Activated naive CD4-positive, alpha-beta T cell treated with anti-CD3 and anti-CD28 coated beads for 36 hours (primary cell): Measurements from ENCODE around the gene ZNF407. TPM values are rescaled to one million over a fixed set of nuclear protein-coding genes. Genes with fewer than 3 reads are reported as not detected.
"Not testable (repeated sequence)": the region's sequence is repeated elsewhere in the genome, so short reads cannot be mapped to it uniquely, and the experiment has no call there.

ENCODE experiments used
- CTCF ChIA-PET: fragments of 350-600 bp; sonication (Branson Sonifier 250); formaldehyde crosslinking; loops from one replicate; lab custom pipeline; 2021; ENCODE audit warnings: antibody characterized with exemption; lab: Charles Lee
- DNase-seq: peaks from one replicate; pipeline ENCODE4 v3.0.0-alpha.2; 2020
- H3K27ac Mint-ChIP-seq: one replicate; pipeline ENCODE4 v1.8.0; 2021; ENCODE audit warnings: mild to moderate bottlenecking, mixed read lengths
- H3K27me3 Mint-ChIP-seq: one replicate; pipeline ENCODE4 v1.8.0; 2021; ENCODE audit warnings: low read depth, mixed read lengths
- H3K36me3 Mint-ChIP-seq: one replicate; pipeline ENCODE4 v1.8.0; 2021; ENCODE audit warnings: low read depth, mixed read lengths
- H3K4me1 Mint-ChIP-seq: one replicate; pipeline ENCODE4 v1.8.0; 2021; ENCODE audit warnings: low read depth, mixed read lengths
- H3K4me3 Mint-ChIP-seq: one replicate; pipeline ENCODE4 v1.8.0; 2021; ENCODE audit warnings: mild to moderate bottlenecking, moderate library complexity, mixed read lengths
- H3K9me3 Mint-ChIP-seq: one replicate; pipeline ENCODE4 v1.8.0; 2021; ENCODE audit warnings: mixed read lengths
- intact Hi-C: fragments of 100-400 bp; cut with micrococcal nuclease; formaldehyde crosslinking; loops from one replicate; pipeline ENCODE4 v1.15.1; 2023
- total RNA-seq, 2 experiments: library from RNA; stranded (reverse); gene quantifications; one replicate each; pipeline ENCODE4 v1.2.3, GENCODE V29; 2021

The ZNF407 gene
- total RNA-seq, 2 experiments from 2014 or later: 9.8 to 9.9 TPM

- H3K36me3 Mint-ChIP-seq: peaks cover 17% of the 10 kb centered on the region
- intact Hi-C loops: loop anchor here (2.0 to 5.0 kb wide), 2 partner anchors 67 to 311 kb away; no protein-coding TSS in a partner anchor
- H3K27ac Mint-ChIP-seq: no peak overlapping the region
- DNase-seq: peak; percentile 12
- CTCF ChIA-PET: no interaction called here
- no peak overlapping the region for H3K4me3 Mint-ChIP-seq
- peaks cover 5% of the 10 kb centered on the region for H3K9me3 Mint-ChIP-seq
- no peaks in the 10 kb centered on the region for H3K27me3 Mint-ChIP-seq
- no peaks in the 10 kb centered on the region for H3K4me1 Mint-ChIP-seq
Observed at GRCh38 chr18:74963820-74964446, 366.3 kb downstream of the ZNF407 start.

- H3K4me3 Mint-ChIP-seq: no peak overlapping the region
- H3K4me1 Mint-ChIP-seq: no peaks in the 10 kb centered on the region
- CTCF ChIA-PET: no interaction called here
- peaks cover 5% of the 10 kb centered on the region for H3K9me3 Mint-ChIP-seq
- H3K27me3 Mint-ChIP-seq: no peaks in the 10 kb centered on the region
- H3K36me3 Mint-ChIP-seq: peaks cover 13% of the 10 kb centered on the region
- DNase-seq: no peak
- intact Hi-C loops: no loop called here
- no peak overlapping the region for H3K27ac Mint-ChIP-seq
Observed at GRCh38 chr18:74965682-74966081, 368.0 kb downstream of the ZNF407 start.

- no peak overlapping the region for H3K27ac Mint-ChIP-seq
- no peak for DNase-seq
- H3K27me3 Mint-ChIP-seq: no peaks in the 10 kb centered on the region
- CTCF ChIA-PET: no interaction called here
- intact Hi-C loops: no loop called here
- no peaks in the 10 kb centered on the region for H3K4me1 Mint-ChIP-seq
- peaks cover 11% of the 10 kb centered on the region for H3K36me3 Mint-ChIP-seq
- H3K9me3 Mint-ChIP-seq: peaks cover 5% of the 10 kb centered on the region
- H3K4me3 Mint-ChIP-seq: no peak overlapping the region
Observed at GRCh38 chr18:74967438-74967837, 369.8 kb downstream of the ZNF407 start.

GRCh38 chr18:74967979-74968378, 370.3 kb downstream of the ZNF407 start:
- intact Hi-C loops: no loop called here
- H3K4me1 Mint-ChIP-seq: no peaks in the 10 kb centered on the region
- H3K27me3 Mint-ChIP-seq: no peaks in the 10 kb centered on the region
- peaks cover 11% of the 10 kb centered on the region for H3K36me3 Mint-ChIP-seq
- H3K4me3 Mint-ChIP-seq: no peak overlapping the region
- no peak overlapping the region for H3K27ac Mint-ChIP-seq
- DNase-seq: no peak
- H3K9me3 Mint-ChIP-seq: peaks cover 5% of the 10 kb centered on the region
- CTCF ChIA-PET: no interaction called here

- DNase-seq, H3K36me3 Mint-ChIP-seq, CTCF ChIA-PET, H3K27me3 Mint-ChIP-seq, H3K27ac Mint-ChIP-seq, H3K4me3 Mint-ChIP-seq, H3K9me3 Mint-ChIP-seq, intact Hi-C loops, H3K4me1 Mint-ChIP-seq: not testable (repeated sequence)
Observed at GRCh38 chr18:74971358-74971757, 373.7 kb downstream of the ZNF407 start.

- H3K27ac Mint-ChIP-seq, H3K9me3 Mint-ChIP-seq, H3K36me3 Mint-ChIP-seq, H3K4me1 Mint-ChIP-seq, H3K27me3 Mint-ChIP-seq, DNase-seq, intact Hi-C loops, H3K4me3 Mint-ChIP-seq: not testable (repeated sequence)
- CTCF ChIA-PET: interaction anchor here (0.7 kb wide), 1 partner anchor 44 kb away, joined by 4 read pairs; no protein-coding TSS in a partner anchor
Observed at GRCh38 chr18:74971776-74972175, 374.1 kb downstream of the ZNF407 start.

GRCh38 chr18:74972354-74972753, 374.7 kb downstream of the ZNF407 start:
- no peak for DNase-seq
- intact Hi-C loops: no loop called here
- H3K9me3 Mint-ChIP-seq: no peaks in the 10 kb centered on the region
- H3K36me3 Mint-ChIP-seq: peaks cover 6% of the 10 kb centered on the region
- H3K27ac Mint-ChIP-seq: no peak overlapping the region
- CTCF ChIA-PET: interaction anchor here (0.7 kb wide), 1 partner anchor 45 kb away, joined by 4 read pairs; no protein-coding TSS in a partner anchor
- no peak overlapping the region for H3K4me3 Mint-ChIP-seq
- no peaks in the 10 kb centered on the region for H3K27me3 Mint-ChIP-seq
- no peaks in the 10 kb centered on the region for H3K4me1 Mint-ChIP-seq

- CTCF ChIA-PET: no interaction called here
- no peak overlapping the region for H3K27ac Mint-ChIP-seq
- intact Hi-C loops: no loop called here
- H3K36me3 Mint-ChIP-seq: peaks cover 6% of the 10 kb centered on the region
- no peak overlapping the region for H3K4me3 Mint-ChIP-seq
- no peak for DNase-seq
- H3K27me3 Mint-ChIP-seq: no peaks in the 10 kb centered on the region
- no peaks in the 10 kb centered on the region for H3K4me1 Mint-ChIP-seq
- H3K9me3 Mint-ChIP-seq: no peaks in the 10 kb centered on the region
Observed at GRCh38 chr18:74975001-74975400, 377.3 kb downstream of the ZNF407 start.

- peaks cover 8% of the 10 kb centered on the region for H3K36me3 Mint-ChIP-seq
Observed at GRCh38 chr18:74976331-74976909, 378.8 kb downstream of the ZNF407 start.

GRCh38 chr18:74977041-74977440, 379.4 kb downstream of the ZNF407 start:
- H3K9me3 Mint-ChIP-seq: no peaks in the 10 kb centered on the region
- no peak overlapping the region for H3K27ac Mint-ChIP-seq

More at GRCh38 chr18:74976331-74976909, 378.8 kb downstream of the ZNF407 start:
- no peak overlapping the region for H3K4me3 Mint-ChIP-seq
- CTCF ChIA-PET: no interaction called here
- no peak for DNase-seq
- intact Hi-C loops: no loop called here
- no peaks in the 10 kb centered on the region for H3K4me1 Mint-ChIP-seq
- H3K27me3 Mint-ChIP-seq: no peaks in the 10 kb centered on the region
- no peaks in the 10 kb centered on the region for H3K9me3 Mint-ChIP-seq
- H3K27ac Mint-ChIP-seq: no peak overlapping the region

GRCh38 chr18:74980669-74981068, 383.0 kb downstream of the ZNF407 start:
- peaks cover 8% of the 10 kb centered on the region for H3K36me3 Mint-ChIP-seq
- no peak overlapping the region for H3K27ac Mint-ChIP-seq

More at GRCh38 chr18:74977041-74977440, 379.4 kb downstream of the ZNF407 start:
- CTCF ChIA-PET: no interaction called here
- H3K36me3 Mint-ChIP-seq: peaks cover 8% of the 10 kb centered on the region
- H3K4me3 Mint-ChIP-seq: no peak overlapping the region
- no peak for DNase-seq
- intact Hi-C loops: no loop called here
- H3K27me3 Mint-ChIP-seq: no peaks in the 10 kb centered on the region
- H3K4me1 Mint-ChIP-seq: no peaks in the 10 kb centered on the region

GRCh38 chr18:74981476-74981875, 383.8 kb downstream of the ZNF407 start:
- Mint-ChIP-seq H3K4me1 (no peaks in the 10 kb centered on the region), H3K27me3 (no peaks in the 10 kb centered on the region), H3K4me3 (no peak overlapping the region), H3K36me3 (peaks cover 8% of the 10 kb centered on the region), H3K9me3 (no peaks in the 10 kb centered on the region), H3K27ac (no peak overlapping the region)
- CTCF ChIA-PET: no interaction called here
- DNase-seq: no peak
- intact Hi-C loops: no loop called here

More at GRCh38 chr18:74980669-74981068, 383.0 kb downstream of the ZNF407 start:
- Mint-ChIP-seq H3K4me3 (no peak overlapping the region), H3K27me3 (no peaks in the 10 kb centered on the region), H3K4me1 (no peaks in the 10 kb centered on the region), H3K9me3 (no peaks in the 10 kb centered on the region)
- CTCF ChIA-PET: no interaction called here
- intact Hi-C loops: no loop called here
- DNase-seq: no peak
